GM23248 (cell line): ENCODE results near the gene PHYKPL.

Source experiments
- EZH2 ChIP-seq: fragments of 200-600 bp; sonication (generic); IDR thresholded peaks from 2 replicates; pipeline ENCODE4 v1.6.1; 2018; ENCODE audit warnings: antibody characterized with exemption, mild to moderate bottlenecking; ENCODE audit not compliant: insufficient read depth, poor library complexity, severe bottlenecking
- EZH2phosphoT487 ChIP-seq: fragments of 200-600 bp; sonication (generic); IDR thresholded peaks from 2 replicates; pipeline ENCODE4 v1.6.1; 2018; ENCODE audit warnings: antibody characterized with exemption, moderate library complexity, mild to moderate bottlenecking, low read depth; ENCODE audit not compliant: insufficient read depth

GRCh38 chr5:178207917-178208280 is 24.7 kb downstream of the PHYKPL start:
- TF ChIP-seq EZH2phosphoT487 (no peak), EZH2 (no peak)
